ENCODE data around the gene UMAD1.

DNA sequence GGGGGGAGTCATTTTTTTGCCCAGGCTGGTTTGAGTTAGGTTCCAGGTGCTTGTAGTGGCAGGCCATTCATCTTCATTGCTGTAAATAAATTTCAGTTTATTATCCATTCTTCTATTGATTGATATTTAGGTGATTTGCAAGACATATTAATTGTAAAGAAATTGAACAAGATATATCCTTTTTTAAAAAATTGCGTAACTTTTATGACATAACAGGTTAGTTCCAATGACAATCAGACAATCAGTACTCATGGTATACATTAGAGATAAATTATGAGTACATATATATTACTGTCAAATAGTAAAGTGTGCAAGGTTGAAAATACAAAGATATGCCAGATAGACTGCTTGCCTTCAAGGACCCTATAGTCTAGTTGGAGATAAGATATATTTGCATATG lies 235.9 kb downstream of the UMAD1 start:
- no peak for TF ChIP-seq POLR2A (IDR thresholded peaks at IDR 0.05)
- no peak for TF ChIP-seq CTCF (IDR thresholded peaks at IDR 0.05)
